GM21529 (cell line): ENCODE measurements around the gene CACNA1C.

ENCODE experiments used
- ATAC-seq: cut with Tn5 transposase; IDR thresholded peaks from one replicate; pipeline ENCODE4 v1.9.1; 2021; ENCODE audit not compliant: unreplicated experiment

The CACNA1C gene

DNA sequence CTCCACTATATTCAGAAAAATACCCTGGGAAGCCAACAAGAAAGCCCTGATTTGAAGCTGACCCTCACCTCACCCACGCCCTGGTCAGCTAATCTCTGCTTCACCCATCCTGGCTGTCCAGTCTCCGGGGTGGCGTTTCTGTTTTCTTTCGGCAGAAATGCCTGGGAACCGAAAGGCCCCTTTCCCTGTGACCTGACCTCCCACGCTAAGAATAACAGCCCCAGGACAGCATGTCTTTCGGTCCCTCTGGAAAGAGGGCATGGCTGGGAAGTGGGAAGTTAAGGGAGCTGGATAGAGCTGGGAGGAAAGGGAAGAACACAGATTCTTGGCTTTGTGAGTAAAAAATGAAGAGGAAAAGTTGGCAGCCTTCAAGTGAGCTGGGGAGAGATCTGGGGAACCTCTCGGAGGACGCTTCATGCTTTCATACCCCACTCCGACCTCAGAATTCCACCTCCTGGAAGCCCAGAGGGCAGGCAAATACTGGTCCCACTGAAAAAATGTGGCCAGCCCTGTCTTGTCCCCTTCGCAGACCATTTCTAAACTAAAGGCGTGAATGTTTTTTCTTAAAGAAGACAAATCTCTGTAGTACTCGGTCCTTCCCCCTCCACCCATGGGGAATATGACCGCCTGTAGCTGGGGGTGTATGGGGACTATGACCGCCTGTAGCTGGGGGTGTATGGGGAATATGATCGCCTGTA, 579.0 kb downstream of the CACNA1C start:
- ATAC-seq, result no peak

DNA sequence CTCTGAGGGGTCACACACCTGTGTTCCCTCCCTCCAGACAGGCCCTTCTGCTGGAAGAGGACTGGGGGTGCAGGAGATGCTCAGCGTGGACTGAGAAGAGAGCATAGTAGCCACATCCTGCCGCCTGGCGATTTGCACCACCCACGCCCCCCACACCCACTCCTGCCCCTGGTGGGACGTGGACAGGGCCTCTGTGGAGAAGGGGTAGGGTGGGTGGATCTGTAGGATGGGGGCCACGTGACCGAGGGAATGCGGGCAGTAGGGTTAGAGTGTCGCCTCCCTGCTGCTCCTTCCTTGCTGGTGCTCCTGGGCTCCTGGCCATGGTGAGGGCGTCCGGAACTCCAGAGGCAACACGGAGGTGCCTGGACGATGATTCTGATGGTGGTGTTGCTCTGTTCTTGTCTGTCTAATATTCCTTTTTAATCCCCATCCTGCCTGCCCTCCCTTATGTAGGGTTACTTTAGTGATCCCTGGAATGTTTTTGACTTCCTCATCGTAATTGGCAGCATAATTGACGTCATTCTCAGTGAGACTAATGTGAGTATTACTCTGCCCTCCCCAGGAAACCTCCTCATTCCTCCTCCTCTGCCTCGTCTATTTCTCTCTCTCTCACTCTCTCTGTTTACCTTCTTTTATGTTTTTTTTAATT, 580.5 kb downstream of the CACNA1C start:
- no peak for ATAC-seq

DNA sequence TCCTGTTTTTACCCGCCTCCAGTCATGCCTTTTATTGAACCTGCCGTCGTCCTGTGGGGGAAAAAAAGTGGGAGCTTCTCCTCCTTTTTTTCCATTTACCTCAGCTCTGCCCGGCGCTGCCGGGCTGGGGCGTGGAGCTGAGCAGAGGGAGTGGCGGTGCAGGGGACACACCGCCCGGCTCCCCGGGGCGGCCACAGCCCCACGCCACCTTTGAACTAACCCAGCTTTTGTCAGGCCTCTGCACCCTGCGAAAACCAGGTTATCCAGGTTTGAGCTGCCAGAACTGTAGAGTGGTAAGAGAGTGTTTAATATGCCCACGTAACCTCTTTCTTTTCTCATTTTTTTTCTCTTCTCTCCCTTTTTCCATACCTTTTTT, 581.0 kb downstream of the CACNA1C start:
- ATAC-seq, result no peak

DNA sequence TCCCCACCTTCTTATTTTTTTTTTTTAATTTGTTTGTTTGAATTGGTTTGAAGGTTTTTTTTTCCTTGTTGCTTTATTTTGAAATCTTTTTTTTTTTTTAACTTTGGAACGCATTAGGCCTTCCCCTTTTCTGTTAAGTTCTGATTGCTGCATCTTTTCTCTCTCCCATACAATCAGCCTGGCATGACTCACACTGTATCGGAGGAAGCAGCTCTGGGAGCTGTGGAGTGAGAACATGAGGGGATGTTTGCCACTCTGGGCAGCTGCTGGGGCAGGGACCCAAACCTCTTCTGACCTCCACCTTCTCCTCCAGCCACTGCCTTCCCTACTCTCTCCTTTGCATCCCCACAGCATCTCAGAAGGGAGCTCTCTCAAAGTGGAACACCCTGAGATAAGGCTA, 581.7 kb downstream of the CACNA1C start:
- no peak for ATAC-seq

DNA sequence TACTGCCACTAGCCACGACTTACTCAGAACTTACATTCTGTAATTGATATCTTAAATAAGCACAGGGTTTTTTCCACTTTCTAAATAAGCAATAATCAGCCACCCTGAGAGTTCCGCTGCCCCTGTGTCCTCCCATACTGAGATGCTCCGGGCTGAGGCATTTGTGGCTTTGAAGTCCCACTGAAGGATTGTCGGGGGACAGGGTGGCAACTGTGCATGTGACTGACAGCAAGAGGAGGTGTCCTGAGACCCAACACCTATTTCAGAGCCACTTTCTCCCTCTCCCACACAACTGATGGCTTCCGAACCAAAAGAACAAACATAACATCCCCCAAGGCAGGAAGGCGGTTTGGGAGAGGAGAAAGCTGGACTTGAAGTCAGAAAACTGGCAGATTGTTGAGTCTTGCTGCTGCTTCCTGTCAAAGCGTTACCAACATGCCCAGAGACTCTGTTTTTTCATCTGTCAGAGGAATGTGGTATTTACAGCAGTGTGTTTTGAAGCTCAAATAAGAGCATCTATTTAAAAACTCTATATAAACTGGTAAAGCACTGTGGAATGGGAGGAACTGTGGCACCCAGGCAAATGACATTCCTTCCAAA, 584.1 kb downstream of the CACNA1C start:
- ATAC-seq, result no peak

DNA sequence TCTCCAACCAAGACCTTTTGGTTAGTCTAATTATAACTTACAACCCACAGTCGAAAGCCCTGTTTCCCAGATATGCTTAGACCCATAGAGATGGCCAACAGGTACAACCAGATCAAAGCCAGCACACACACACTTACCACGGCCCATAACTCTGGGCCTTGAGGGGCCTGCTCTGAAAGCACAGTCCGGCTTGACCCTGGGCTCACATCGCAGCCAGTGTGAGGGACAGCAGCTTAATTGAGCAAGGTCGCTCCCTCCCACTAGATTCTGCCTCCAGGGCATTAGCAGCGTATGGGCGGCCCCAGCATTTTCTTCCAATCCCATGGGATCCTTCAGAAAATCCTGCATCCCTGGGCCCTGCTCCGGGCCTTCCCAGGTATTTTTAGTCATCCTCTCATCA, 584.6 kb downstream of the CACNA1C start:
- no peak for ATAC-seq

DNA sequence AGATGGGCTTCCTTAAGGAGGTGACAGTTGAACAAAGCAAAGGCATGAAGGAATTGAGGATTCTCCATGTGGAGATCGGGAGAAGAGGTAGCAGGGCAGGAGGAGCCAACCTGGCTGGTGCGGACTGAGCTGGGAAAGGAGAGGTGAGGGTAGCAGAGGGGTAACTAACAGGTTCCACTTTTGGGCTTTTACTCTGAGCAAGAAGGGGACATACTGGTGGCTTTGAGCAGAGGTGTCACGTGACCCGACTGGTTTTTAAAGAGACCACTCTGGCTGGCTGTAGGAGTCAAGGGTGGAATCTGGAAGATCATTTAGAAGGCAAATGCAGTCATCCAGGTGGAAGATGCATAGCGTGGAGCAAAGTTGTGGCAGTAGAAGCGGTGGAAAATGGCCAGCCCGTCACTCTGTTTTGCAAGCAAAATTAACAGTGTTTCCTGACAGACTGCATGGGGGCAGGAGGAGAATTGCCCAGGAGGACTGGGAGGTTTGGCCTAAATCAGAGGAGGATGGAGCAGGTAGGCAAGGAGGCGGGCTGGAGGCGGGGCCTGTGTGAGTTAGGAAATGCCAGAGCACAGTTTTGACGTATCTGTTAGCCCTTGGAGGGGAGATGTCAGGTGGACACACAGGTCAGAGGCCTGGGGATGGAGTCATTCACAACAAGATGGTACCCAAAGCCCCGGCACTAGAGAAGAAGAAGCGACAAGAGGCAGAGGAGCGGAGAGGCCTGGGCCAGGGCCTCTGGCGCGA, 585.7 kb downstream of the CACNA1C start:
- no peak for ATAC-seq

DNA sequence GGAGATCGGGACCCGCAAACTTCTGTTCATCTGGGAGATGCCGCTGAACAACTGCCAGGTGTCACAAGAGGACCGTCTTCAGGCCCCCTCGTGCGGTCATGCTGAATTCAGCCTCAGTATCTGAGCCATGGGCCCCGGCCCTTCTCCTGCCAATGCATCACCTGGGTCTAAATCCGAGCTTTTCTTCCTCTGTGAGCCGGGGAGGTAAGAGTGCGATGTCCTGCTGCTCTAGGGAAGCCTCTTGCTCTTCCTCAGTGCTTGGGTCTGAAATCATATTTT, 586.2 kb downstream of the CACNA1C start:
- no peak for ATAC-seq

DNA sequence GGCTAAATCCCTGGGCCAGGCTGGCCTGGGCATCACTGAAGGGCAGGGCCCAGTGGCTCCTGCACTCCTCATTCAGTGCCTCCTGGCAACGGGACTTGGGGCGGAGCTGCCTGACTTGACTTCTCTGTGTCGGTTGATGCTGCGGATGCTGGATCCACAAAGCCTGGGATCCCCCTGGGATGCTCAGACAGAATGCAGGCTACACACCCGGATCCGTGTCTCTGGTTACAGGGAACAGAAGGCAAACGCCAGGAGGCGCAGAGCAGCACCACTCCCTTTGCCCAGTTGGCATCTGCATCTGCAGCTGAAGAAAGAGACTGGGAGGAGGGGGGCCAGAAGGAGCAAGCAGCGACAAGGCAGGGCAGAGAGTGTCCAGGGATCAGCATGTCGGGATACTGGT, 587.5 kb downstream of the CACNA1C start:
- ATAC-seq, result no peak

DNA sequence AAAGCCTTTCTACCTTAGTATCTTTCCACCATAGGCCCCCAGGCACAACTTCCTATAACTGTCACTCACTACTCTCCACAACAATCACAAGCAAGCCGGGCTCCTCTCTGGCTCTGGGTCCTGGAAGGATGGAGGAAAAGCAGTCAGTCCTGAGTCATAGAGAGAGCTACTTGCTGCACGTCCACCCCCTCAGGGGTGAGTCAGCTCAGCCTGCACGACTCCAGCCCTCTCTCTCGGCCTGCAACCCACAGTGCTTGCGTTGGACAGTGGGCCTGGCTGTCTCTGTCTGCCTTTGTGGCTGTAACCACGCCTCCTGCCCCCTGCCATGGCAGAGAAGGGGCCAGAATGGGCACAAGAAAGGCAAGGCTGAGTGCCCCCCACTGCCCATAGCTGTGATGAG, 587.9 kb downstream of the CACNA1C start:
- ATAC-seq, result no peak

DNA sequence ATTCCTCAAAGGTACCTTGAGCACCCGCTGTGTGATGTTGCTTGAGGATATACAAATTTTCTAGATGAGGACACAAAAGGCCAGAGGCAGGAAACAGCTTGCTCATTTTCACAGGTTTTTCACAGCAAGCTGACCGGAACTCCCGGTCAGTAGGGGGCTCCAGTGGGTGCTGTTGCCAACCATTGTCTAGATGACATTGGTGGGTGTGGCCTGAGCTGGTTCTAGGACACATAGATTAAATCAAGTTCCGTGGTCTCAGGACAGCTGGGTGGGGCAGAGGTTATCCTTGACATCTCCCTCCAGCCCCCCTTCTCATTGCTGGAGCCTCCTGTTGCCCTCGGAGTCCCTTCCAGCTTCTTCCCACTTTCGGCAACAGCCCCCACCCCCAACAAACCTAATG, 588.4 kb downstream of the CACNA1C start:
- ATAC-seq, result no peak

DNA sequence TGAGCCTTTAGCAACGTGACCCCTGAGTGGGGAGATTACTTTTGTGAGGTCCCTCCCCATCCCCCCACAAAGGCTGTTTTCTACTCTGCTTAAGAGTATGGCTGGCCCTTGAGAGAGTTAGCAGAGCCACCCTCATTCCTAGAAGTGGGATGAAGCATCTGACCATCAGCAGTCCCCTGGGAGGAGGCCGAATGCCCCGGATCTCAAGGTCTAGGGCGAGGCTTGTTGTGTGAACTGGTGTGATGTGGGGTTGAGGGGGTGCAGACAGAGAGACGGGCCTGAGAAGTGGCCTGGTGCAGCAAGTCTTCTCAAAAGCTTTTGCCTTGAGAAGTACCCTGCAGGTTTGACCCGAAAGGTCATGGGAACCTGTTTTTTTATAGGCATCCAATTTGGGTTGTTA, 589.0 kb downstream of the CACNA1C start:
- ATAC-seq, result no peak

DNA sequence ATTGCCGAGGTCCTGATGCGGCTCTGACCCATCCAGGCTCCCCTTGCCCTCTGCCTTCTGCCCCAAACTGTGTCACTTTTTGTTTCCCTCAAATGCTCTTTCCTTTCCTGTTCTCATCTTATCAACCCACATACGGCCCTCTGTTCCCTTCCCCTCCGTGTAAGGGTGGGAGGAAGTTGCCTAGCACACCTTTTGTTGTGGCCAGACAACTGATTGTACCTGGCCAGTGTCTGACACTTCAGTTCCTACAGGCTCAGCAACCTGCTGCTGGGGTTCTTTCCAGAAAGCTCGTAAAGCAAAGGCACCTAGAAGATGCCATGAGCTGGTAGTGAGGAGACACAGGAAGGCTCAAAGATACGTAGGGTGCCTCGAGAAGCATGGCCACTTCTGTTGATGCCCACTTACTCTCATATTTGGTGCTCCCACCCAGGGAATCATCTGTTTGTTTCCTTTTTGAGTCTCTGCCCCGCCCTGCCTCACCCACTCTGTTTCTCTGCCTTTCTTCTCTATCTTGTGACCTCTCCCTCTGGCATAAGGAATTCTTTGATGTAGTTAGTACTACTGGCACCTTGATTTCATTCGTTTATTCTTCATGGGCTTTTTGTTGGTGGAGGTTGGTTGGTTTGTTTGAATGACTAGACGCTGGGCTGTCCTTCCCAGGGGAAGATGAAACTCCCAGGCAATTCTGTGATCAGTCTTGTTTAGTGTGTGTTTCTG, 589.5 kb downstream of the CACNA1C start:
- no peak for ATAC-seq

DNA sequence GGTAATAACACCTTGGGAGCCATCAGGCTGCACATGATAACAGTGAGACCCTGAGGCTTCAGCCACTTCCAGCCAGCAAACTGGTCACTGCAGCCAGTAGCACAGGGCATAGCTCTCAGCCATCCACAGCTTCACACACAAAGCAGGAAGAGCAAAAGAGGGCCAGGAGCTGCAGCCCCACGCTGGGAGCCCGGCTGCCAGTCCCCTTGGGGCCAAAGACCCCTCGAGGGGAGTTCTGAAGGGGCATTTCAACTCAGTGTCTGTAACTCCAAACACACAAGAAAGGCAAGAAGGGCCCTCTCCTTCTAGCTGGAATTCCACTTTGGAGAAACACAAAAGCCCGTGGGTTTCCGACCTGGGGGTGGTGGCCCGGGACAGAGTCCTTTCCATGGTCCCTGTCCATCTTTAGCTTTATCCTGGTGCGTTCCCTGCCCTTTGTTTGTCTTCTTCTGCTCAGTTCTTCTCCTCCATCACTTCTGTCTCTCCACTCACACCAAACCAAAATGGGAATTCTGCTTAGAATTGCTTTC, 590.2 kb downstream of the CACNA1C start:
- ATAC-seq, result no peak

DNA sequence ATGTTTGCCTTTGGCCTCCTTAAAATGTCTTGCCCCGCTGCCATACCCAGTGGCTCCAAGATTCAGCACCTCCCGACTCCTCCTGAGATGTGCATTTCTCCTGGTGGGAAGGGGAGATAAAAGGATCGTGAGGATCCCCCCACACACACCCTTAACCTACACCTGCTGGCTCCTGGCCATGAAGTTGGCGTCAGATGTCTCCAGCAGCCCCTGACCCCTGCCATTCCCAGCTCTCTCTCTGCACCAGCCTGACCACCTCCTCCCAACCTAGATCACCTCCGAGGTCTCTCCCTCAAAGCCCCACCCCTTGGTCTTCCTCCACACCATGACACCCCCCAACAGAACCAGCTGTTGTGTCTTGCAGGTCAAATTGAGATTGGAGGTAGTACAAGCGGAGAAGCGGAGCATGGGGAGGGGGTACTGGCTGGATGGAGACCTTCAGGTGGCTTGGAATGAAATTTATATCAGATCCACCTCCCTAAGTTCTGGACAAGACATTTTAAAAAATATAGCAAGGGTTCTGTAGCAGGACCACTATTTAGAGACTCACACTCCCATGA, 590.9 kb downstream of the CACNA1C start:
- ATAC-seq, result no peak

DNA sequence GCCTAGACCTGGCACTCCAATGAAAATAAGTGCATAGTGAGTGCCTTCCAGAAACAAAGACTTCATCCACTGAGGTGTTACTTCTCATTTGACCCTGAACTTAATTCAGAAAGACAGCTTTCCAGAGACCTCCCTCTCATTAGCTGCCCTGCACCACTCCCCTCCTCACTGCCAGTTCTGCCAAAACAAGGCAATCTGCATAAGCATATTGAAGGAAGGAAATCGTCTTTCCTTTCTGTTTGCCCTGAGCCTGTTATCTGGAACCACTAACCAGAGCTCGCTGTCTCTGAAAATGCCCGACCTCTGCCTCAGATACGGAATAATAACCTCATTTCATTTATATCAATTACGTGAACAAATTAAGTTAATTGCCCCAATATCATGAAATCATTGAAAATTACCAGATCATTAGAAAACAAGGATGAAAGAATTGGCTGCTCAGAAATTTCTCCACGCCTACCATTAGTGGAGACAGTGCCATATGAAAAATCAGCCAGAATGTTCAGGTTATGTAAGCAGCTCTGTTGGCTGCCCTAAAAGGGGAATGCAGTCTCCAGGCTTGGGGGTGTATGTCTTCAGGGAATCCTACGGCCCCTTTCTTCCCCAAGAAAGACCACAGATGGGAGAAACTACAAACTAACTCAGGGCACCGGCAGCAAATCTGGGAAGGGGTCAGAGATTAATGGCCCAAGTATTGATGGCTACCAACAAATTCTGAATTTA, 592.1 kb downstream of the CACNA1C start:
- no peak for ATAC-seq

DNA sequence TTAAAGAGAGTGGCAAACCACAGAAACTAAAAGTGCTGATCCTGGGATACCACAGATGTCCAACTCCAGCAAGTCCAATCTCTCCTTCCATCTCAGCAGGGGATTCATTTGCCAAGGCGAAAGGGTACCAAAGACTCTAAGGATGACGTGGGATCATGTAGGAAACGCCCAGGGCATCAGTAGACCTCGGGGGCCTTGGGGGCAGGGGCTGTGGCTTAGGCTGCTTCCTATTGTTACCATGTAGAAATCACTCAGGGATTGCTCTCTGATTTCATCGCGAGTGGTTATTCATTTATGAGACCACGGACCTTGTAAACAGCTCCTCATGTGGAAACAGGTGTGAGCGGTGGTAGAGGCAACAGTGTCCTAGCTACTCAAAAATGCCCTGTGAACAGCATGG, 592.7 kb downstream of the CACNA1C start:
- ATAC-seq, result no peak

DNA sequence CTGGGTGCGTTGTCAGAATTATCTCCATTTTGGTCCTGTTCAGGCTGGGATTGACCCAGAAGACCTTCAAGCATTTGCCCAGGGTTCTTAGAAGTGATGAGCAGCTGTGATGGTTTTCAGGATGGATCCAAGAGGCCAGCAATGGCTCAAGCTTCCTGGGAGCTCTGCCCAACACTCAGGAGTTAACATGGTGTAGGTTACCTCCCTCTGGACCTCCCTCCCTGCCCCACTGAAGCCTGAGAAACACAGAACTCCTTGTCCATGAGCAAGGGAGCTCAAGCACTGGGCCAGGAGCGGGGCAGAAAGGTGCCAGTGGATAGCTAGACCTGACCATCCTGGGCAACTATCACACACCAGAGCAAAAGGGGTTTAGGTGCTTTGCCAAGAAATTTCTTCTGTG, 593.6 kb downstream of the CACNA1C start:
- no peak for ATAC-seq

DNA sequence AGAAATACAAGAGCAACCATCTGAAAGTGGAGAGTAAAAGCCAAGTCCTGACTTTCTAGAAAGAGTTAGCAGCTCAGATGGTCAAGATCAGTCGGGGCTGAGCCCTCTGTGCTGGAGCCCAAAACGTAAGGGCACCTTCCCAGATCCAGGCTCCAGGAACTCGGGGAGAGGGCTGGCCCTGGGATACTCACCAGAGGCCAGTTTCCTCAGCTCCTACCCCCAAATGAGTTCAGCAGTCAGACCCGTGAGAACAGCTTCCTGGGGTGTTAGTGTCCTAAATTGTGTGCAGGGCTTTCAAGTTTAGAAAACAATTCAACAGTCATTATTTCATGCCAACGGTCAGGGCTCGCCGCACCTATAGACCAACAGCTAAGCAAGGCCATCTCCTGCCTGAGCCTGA, 594.4 kb downstream of the CACNA1C start:
- no peak for ATAC-seq

DNA sequence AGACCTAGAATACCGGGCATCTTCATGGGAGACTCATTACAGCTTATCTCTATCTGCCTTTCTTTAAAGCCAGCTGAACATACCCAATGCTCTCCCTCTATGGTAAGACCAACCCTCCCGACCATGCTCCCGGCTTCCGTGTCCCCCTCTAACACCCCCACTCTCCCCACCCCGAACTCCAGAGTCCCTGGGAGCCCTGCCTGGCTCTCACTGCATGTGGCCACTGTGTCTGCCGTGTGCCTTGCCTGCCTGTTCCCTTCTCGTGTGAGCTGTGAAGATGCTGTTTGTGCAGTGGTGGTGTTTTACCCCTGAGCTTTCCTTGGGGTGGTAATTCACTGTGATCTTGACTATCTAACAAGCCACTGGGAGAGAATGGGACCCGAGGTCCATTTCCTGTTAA, 595.6 kb downstream of the CACNA1C start:
- no peak for ATAC-seq
